Gastroesophageal sphincter (tissue), 3 donors: ENCODE measurements around the gene EIF3B.

ENCODE experiments used
- EP300 ChIP-seq: sonication (generic); formaldehyde crosslinking; IDR thresholded peaks from one replicate; pipeline ENCODE4 v1.6.1; 2017; ENCODE audit warnings: antibody characterized with exemption, mild to moderate bottlenecking
- POLR2AphosphoS5 ChIP-seq: sonication (generic); formaldehyde crosslinking; IDR thresholded peaks from one replicate; pipeline ENCODE4 v1.6.1; 2017; ENCODE audit warnings: antibody characterized with exemption
- TF ChIP-seq, protein P1 (sequence below), 4 experiments: fragments of 200-600 bp in 2 of 4; fragments of 450-650 bp in 2 of 4; sonication (generic) in 1 of 4; IDR thresholded peaks; one replicate each; pipeline ENCODE4 v1.5.1; 2017 to 2019; ENCODE audit warnings: antibody characterized with exemption in 4 of 4, mild to moderate bottlenecking in 2 of 4, moderate library complexity in 2 of 4

DNA sequence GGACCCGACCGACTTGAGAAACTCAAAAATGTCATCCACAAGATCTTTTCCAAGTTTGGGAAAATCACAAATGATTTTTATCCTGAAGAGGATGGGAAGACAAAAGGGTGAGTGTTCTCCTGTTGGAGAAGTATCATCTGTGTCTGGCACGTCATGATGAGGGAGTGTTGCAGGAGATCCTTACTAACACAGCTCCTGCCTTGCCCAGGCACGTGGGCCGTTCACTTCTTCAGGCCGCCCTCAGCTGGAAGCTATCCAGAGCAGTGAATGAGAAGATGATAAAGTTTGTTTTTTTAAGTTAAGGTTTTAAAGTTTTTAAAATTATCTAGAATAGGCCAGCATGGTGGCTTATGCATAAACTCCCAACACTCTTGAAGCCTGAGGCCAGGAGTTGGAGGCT is 6.2 kb downstream of the EIF3B start:
- TF ChIP-seq, protein P1, sequence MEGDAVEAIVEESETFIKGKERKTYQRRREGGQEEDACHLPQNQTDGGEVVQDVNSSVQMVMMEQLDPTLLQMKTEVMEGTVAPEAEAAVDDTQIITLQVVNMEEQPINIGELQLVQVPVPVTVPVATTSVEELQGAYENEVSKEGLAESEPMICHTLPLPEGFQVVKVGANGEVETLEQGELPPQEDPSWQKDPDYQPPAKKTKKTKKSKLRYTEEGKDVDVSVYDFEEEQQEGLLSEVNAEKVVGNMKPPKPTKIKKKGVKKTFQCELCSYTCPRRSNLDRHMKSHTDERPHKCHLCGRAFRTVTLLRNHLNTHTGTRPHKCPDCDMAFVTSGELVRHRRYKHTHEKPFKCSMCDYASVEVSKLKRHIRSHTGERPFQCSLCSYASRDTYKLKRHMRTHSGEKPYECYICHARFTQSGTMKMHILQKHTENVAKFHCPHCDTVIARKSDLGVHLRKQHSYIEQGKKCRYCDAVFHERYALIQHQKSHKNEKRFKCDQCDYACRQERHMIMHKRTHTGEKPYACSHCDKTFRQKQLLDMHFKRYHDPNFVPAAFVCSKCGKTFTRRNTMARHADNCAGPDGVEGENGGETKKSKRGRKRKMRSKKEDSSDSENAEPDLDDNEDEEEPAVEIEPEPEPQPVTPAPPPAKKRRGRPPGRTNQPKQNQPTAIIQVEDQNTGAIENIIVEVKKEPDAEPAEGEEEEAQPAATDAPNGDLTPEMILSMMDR (IDR thresholded peaks at IDR 0.05) = no peak
- TF ChIP-seq POLR2AphosphoS5 (no peak), EP300 (no peak)
